Hepatocyte (in vitro differentiated cells): ENCODE data around the gene DOCK8. TPM values are rescaled to one million over a fixed set of nuclear protein-coding genes. Genes with fewer than 3 reads are reported as not detected.

Experiments used
- DNase-seq: peaks from one replicate; pipeline ENCODE4 v3.0.0-alpha.2; 2016; ENCODE audit warnings: low spot score
- H2AFZ ChIP-seq: fragments of 200-600 bp; sonication (generic); 2 replicates; pipeline ENCODE4 v1.6.0; 2016; ENCODE audit warnings: antibody characterized with exemption, mild to moderate bottlenecking
- H3K27ac ChIP-seq: fragments of 200-600 bp; sonication (generic); 2 replicates; pipeline ENCODE4 v1.5.1; 2016; ENCODE audit warnings: mild to moderate bottlenecking
- H3K27me3 ChIP-seq: fragments of 200-600 bp; sonication (generic); 2 replicates; pipeline ENCODE4 v1.6.1; 2016
- H3K36me3 ChIP-seq: fragments of 200-600 bp; sonication (generic); replicated peaks from 2 replicates; pipeline ENCODE4 v1.5.1; 2016; ENCODE audit warnings: low read depth; ENCODE audit not compliant: insufficient read depth
- H3K4me1 ChIP-seq: fragments of 200-600 bp; sonication (generic); 2 replicates; pipeline ENCODE4 v1.5.1; 2016; ENCODE audit warnings: mild to moderate bottlenecking, moderate library complexity; ENCODE audit not compliant: insufficient read depth
- H3K4me2 ChIP-seq: fragments of 200-600 bp; sonication (generic); 2 replicates; pipeline ENCODE4 v1.6.0; 2016
- H3K4me3 ChIP-seq: fragments of 200-600 bp; sonication (generic); 2 replicates; pipeline ENCODE4 v1.5.1; 2016; ENCODE audit warnings: mild to moderate bottlenecking
- H3K79me2 ChIP-seq: fragments of 200-600 bp; sonication (generic); 2 replicates; pipeline ENCODE4 v1.6.0; 2017; ENCODE audit warnings: mild to moderate bottlenecking
- H3K9me2 ChIP-seq: fragments of 200-600 bp; sonication (generic); replicated peaks from 2 replicates; pipeline ENCODE4 v1.6.0; 2017; ENCODE audit warnings: mild to moderate bottlenecking; ENCODE audit not compliant: insufficient read depth
- H3K9me3 ChIP-seq: fragments of 200-600 bp; sonication (generic); 2 replicates; pipeline ENCODE4 v1.5.1; 2016; ENCODE audit warnings: low read depth, mild to moderate bottlenecking
- H4K20me1 ChIP-seq: fragments of 200-600 bp; sonication (generic); 2 replicates; pipeline ENCODE4 v1.6.0; 2016; ENCODE audit warnings: mild to moderate bottlenecking; ENCODE audit not compliant: insufficient read depth, poor library complexity, severe bottlenecking
- CTCF ChIP-seq: fragments of 200-600 bp; sonication (generic); IDR thresholded peaks from 2 replicates; pipeline ENCODE4 v1.5.1; 2016; ENCODE audit warnings: antibody characterized with exemption, mild to moderate bottlenecking; ENCODE audit not compliant: poor library complexity
- EZH2 ChIP-seq: fragments of 200-600 bp; sonication (generic); IDR thresholded peaks from 2 replicates; pipeline ENCODE4 v1.6.1; 2016; ENCODE audit warnings: antibody characterized with exemption, mild to moderate bottlenecking, borderline replicate concordance
- EZH2phosphoT487 ChIP-seq: fragments of 200-600 bp; sonication (generic); IDR thresholded peaks from one replicate; pipeline ENCODE4 v1.6.1; 2018; ENCODE audit warnings: antibody characterized with exemption, mild to moderate bottlenecking, low read depth, moderate library complexity; ENCODE audit not compliant: unreplicated experiment, severe bottlenecking
- WGBS: methylation state at CpG from one replicate; pipeline ENCODE4 v1.1.6; 2016; ENCODE audit warnings: low lambda C conversion rate; ENCODE audit errors: missing lambda C conversion rate; 5-methylcytosine and 5-hydroxymethylcytosine counted together
- polyA plus RNA-seq: library from polyadenylated mRNA; unstranded; fragments of >200 nt; fragmentation: Nextera tagmentation; extraction: Ambion mirVana; gene quantifications from 2 replicates; pipeline ENCODE4 v1.2.1, GENCODE V29; 2016
- total RNA-seq: library from RNA; depleted of rRNA; stranded (reverse); fragments of >200 nt; gene quantifications from 2 replicates; pipeline ENCODE4 v1.2.3, GENCODE V29; 2014

The DOCK8 gene
- total and polyA plus RNA-seq, 2 experiments from 2014 or later, result 6.5 to 6.6 TPM

- no peaks in the 10 kb centered on the region for H3K9me2 ChIP-seq
- H3K4me3 ChIP-seq, result no peak overlapping the region
- H3K9me3 ChIP-seq, result no peaks in the 10 kb centered on the region
- no peak for TF ChIP-seq CTCF
- no peak for TF ChIP-seq EZH2phosphoT487
- TF ChIP-seq EZH2, result no peak
- 57% methylated on average over 1 of the region's 1 CpG for WGBS
- no peaks in the 10 kb centered on the region for H4K20me1 ChIP-seq
- H2AFZ ChIP-seq, result no peak overlapping the region
- no peaks in the 10 kb centered on the region for H3K79me2 ChIP-seq
- H3K4me2 ChIP-seq, result no peak overlapping the region
- no peaks in the 10 kb centered on the region for H3K4me1 ChIP-seq
- H3K36me3 ChIP-seq, result no peaks in the 10 kb centered on the region
- no peak overlapping the region for H3K27ac ChIP-seq
- H3K27me3 ChIP-seq, result no peaks in the 10 kb centered on the region
- DNase-seq, result no peak
Measured at GRCh38 chr9:206481-206880, 8.2 kb upstream of the DOCK8 start.

DNA sequence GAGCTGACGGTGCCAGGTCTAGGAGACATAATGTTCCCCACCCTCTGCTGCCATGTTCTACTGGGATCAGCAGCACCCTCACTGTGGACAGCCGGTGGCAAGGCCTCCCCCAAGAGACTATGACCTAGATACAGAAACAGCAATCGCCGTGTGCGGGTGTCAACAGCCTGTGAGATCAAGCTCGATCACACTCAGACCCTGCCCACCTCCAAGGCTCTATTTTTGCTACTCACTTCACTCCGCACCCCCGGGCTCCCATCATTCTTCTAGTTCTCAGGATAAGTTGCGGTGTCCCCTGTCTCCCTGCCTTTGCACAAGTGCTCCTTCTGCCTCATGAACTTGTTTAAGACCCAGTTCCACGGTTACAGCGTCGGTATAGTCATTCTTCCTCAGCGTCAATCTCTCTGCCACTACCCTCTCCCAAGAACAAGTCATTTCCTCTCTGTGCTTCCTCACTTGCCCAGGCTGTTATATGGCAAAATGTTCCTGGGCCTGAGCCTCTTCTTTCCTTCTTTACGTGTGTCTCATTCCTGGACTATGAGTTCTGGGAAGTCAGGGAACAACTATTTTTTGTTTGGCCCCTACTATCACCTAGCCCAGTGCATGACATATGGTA, 5.4 kb upstream of the DOCK8 start:
- Histone ChIP-seq H3K9me2 (no peaks in the 10 kb centered on the region), H4K20me1 (no peaks in the 10 kb centered on the region), H3K79me2 (no peaks in the 10 kb centered on the region), H3K27ac (no peak overlapping the region), H3K36me3 (no peaks in the 10 kb centered on the region), H2AFZ (no peak overlapping the region), H3K27me3 (no peaks in the 10 kb centered on the region), H3K4me2 (no peak overlapping the region), H3K4me3 (no peak overlapping the region), H3K4me1 (no peaks in the 10 kb centered on the region), H3K9me3 (no peaks in the 10 kb centered on the region)
- 91% methylated on average over 14 of the region's 14 CpGs for WGBS
- DNase-seq, result no peak
- TF ChIP-seq CTCF (no peak), EZH2 (no peak)

DNA sequence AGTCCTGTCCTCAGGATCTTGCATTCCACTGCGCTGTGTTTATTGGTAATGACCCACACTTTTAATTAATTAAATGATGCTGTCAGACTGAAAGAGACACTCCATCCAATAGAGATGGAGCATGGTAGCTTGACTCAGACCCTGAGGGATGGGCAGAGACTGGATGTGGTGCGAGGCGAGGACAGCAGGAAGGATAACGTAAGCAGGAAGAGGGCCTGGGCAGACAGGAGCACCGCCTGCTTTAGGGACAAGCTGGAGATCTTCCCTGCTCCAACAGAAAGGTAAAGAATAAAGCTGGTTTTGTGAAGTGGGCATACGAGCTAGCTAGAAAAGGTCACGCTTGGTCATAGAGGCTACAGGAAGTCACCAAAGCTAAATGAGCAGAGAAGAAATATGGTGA, 3.6 kb upstream of the DOCK8 start:
- no peak overlapping the region for H3K4me3 ChIP-seq
- no peak overlapping the region for H2AFZ ChIP-seq
- no peaks in the 10 kb centered on the region for H4K20me1 ChIP-seq
- TF ChIP-seq CTCF (no peak), EZH2 (no peak), EZH2phosphoT487 (no peak)
- peaks cover 8% of the 10 kb centered on the region for H3K4me1 ChIP-seq
- H3K36me3 ChIP-seq, result no peaks in the 10 kb centered on the region
- H3K9me2 ChIP-seq, result no peaks in the 10 kb centered on the region
- H3K4me2 ChIP-seq, result no peak overlapping the region
- no peaks in the 10 kb centered on the region for H3K79me2 ChIP-seq
- 88% methylated on average over 7 of the region's 7 CpGs for WGBS
- H3K27me3 ChIP-seq, result peaks cover 5% of the 10 kb centered on the region
- no peak overlapping the region for H3K27ac ChIP-seq
- DNase-seq, result no peak
- no peaks in the 10 kb centered on the region for H3K9me3 ChIP-seq

GRCh38 chr9:211557-211956, 3.1 kb upstream of the DOCK8 start:
- peaks cover 5% of the 10 kb centered on the region for H3K27me3 ChIP-seq

More at GRCh38 chr9:211557-211956, 3.1 kb upstream of the DOCK8 start:
- no peak for DNase-seq
- Histone ChIP-seq H3K4me1 (peaks cover 8% of the 10 kb centered on the region), H3K4me2 (no peak overlapping the region), H3K36me3 (no peaks in the 10 kb centered on the region), H4K20me1 (no peaks in the 10 kb centered on the region), H3K27ac (no peak overlapping the region), H3K4me3 (no peak overlapping the region), H3K9me2 (no peaks in the 10 kb centered on the region), H2AFZ (no peak overlapping the region), H3K79me2 (no peaks in the 10 kb centered on the region), H3K9me3 (no peaks in the 10 kb centered on the region)
- TF ChIP-seq EZH2 (no peak), EZH2phosphoT487 (no peak), CTCF (no peak)
- 87% methylated on average over 5 of the region's 5 CpGs for WGBS
